T-helper 17 cell (primary cell): ENCODE data around the gene MSANTD2. TPM values are rescaled to one million over a fixed set of nuclear protein-coding genes. Genes with fewer than 3 reads are reported as not detected.

Experiments
- ATAC-seq: fragments of 150-1000 bp; cut with Tn5 transposase; 2 replicates; pipeline ENCODE4 v1.10.0; 2021; ENCODE audit warnings: mild to moderate bottlenecking, moderate library complexity
- DNase-seq, 3 donors: peaks; one replicate each; pipeline versions ENCODE4 v3.0.0 to v3.0.0-alpha.2; 2020 to 2021
- H3K9me3 ChIP-seq: one replicate; pipeline ENCODE4 v1.7.0; 2013; ENCODE audit warnings: low read length, mild to moderate bottlenecking; ENCODE audit not compliant: control insufficient read depth, poor library complexity, severe bottlenecking
- H3K27ac Mint-ChIP-seq: one replicate; pipeline ENCODE4 v1.8.0; 2022; ENCODE audit warnings: mild to moderate bottlenecking, moderate library complexity, mixed read lengths
- H3K27me3 Mint-ChIP-seq: one replicate; pipeline ENCODE4 v1.8.0; 2022; ENCODE audit warnings: mixed read lengths
- H3K36me3 Mint-ChIP-seq: one replicate; pipeline ENCODE4 v1.8.0; 2022; ENCODE audit warnings: low read depth, mixed read lengths
- H3K4me1 Mint-ChIP-seq: one replicate; pipeline ENCODE4 v1.8.0; 2022; ENCODE audit warnings: mild to moderate bottlenecking, mixed read lengths
- H3K4me3 Mint-ChIP-seq: one replicate; pipeline ENCODE4 v1.8.0; 2022; ENCODE audit warnings: mild to moderate bottlenecking, moderate library complexity, mixed read lengths
- total RNA-seq, 4 donors: library from RNA in 2 of 4; stranded (reverse) in 2 of 4; gene quantifications; one replicate each; pipeline ENCODE4 v1.2.3 and lab custom pipeline; 2022 to 2026

MSANTD2 gene
- total RNA-seq, 2 donors from 2014 or later = 10.1 to 11.3 TPM

GRCh38 chr11:124834526-124835180, 34.4 kb upstream of the MSANTD2 start:
- no peaks in the 10 kb centered on the region for H3K9me3 ChIP-seq
- Mint-ChIP-seq H3K27me3 (peaks cover 53% of the 10 kb centered on the region), H3K36me3 (peaks cover 2% of the 10 kb centered on the region), H3K4me1 (peaks cover 6% of the 10 kb centered on the region), H3K4me3 (no peak overlapping the region), H3K27ac (no peak overlapping the region)
- DNase-seq (no peak), ATAC-seq (no peak)

GRCh38 chr11:124832571-124832970, 32.4 kb upstream of the MSANTD2 start:
- Mint-ChIP-seq H3K4me3 (no peak overlapping the region), H3K4me1 (peaks cover 6% of the 10 kb centered on the region), H3K27ac (no peak overlapping the region), H3K36me3 (peaks cover 2% of the 10 kb centered on the region), H3K27me3 (peaks cover 38% of the 10 kb centered on the region)
- DNase-seq = no peak
- ATAC-seq = no peak
- no peaks in the 10 kb centered on the region for H3K9me3 ChIP-seq

GRCh38 chr11:124831897-124832296, 31.7 kb upstream of the MSANTD2 start:
- Mint-ChIP-seq H3K4me1 (peaks cover 6% of the 10 kb centered on the region), H3K27ac (no peak overlapping the region), H3K36me3 (peaks cover 5% of the 10 kb centered on the region), H3K4me3 (no peak overlapping the region), H3K27me3 (peaks cover 44% of the 10 kb centered on the region)
- no peaks in the 10 kb centered on the region for H3K9me3 ChIP-seq
- ATAC-seq (no peak), DNase-seq (no peak)

- H3K9me3 ChIP-seq = no peaks in the 10 kb centered on the region
- no peak for DNase-seq
- Mint-ChIP-seq H3K4me1 (peaks cover 2% of the 10 kb centered on the region), H3K36me3 (peaks cover 8% of the 10 kb centered on the region), H3K27ac (no peak overlapping the region), H3K27me3 (peaks cover 47% of the 10 kb centered on the region), H3K4me3 (no peak overlapping the region)
- no peak for ATAC-seq
Measured at GRCh38 chr11:124830749-124831148, 30.5 kb upstream of the MSANTD2 start.

GRCh38 chr11:124829986-124830385, 29.8 kb upstream of the MSANTD2 start:
- no peak overlapping the region for H3K4me3 Mint-ChIP-seq
- H3K27me3 Mint-ChIP-seq = peaks cover 47% of the 10 kb centered on the region
- DNase-seq (no peak), ATAC-seq (no peak)
- no peaks in the 10 kb centered on the region for H3K9me3 ChIP-seq
- H3K4me1 Mint-ChIP-seq = peaks cover 2% of the 10 kb centered on the region
- no peak overlapping the region for H3K27ac Mint-ChIP-seq
- H3K36me3 Mint-ChIP-seq = peaks cover 8% of the 10 kb centered on the region

GRCh38 chr11:124825876-124826275, 25.7 kb upstream of the MSANTD2 start:
- no peak for ATAC-seq
- Mint-ChIP-seq H3K4me3 (no peak overlapping the region), H3K36me3 (peaks cover 6% of the 10 kb centered on the region)

GRCh38 chr11:124823512-124824376, 23.5 kb upstream of the MSANTD2 start:
- no peak for ATAC-seq
- H3K9me3 ChIP-seq = no peaks in the 10 kb centered on the region
- H3K4me3 Mint-ChIP-seq = no peak overlapping the region
- no peak for DNase-seq
- H3K36me3 Mint-ChIP-seq = peaks cover 6% of the 10 kb centered on the region
- H3K4me1 Mint-ChIP-seq = no peaks in the 10 kb centered on the region
- H3K27me3 Mint-ChIP-seq = peaks cover 76% of the 10 kb centered on the region
- H3K27ac Mint-ChIP-seq = no peak overlapping the region

More at GRCh38 chr11:124825876-124826275, 25.7 kb upstream of the MSANTD2 start:
- H3K9me3 ChIP-seq = no peaks in the 10 kb centered on the region
- no peak for DNase-seq
- Mint-ChIP-seq H3K27me3 (peaks cover 61% of the 10 kb centered on the region), H3K27ac (no peak overlapping the region), H3K4me1 (no peaks in the 10 kb centered on the region)

GRCh38 chr11:124821995-124822730, 22.0 kb upstream of the MSANTD2 start:
- DNase-seq (no peak), ATAC-seq (no peak)
- Mint-ChIP-seq H3K36me3 (peaks cover 9% of the 10 kb centered on the region), H3K4me3 (no peak overlapping the region), H3K4me1 (no peaks in the 10 kb centered on the region), H3K27me3 (peaks cover 88% of the 10 kb centered on the region), H3K27ac (no peak overlapping the region)
- H3K9me3 ChIP-seq = no peaks in the 10 kb centered on the region

GRCh38 chr11:124817036-124817435, 16.8 kb upstream of the MSANTD2 start:
- Mint-ChIP-seq H3K4me1 (no peaks in the 10 kb centered on the region), H3K27ac (peak overlapping the region; percentile 4), H3K4me3 (no peak overlapping the region), H3K27me3 (peaks cover 85% of the 10 kb centered on the region), H3K36me3 (peaks cover 4% of the 10 kb centered on the region)
- DNase-seq = no peak
- no peak for ATAC-seq
- H3K9me3 ChIP-seq = no peaks in the 10 kb centered on the region

- H3K27me3 Mint-ChIP-seq = peaks cover 72% of the 10 kb centered on the region
- no peak overlapping the region for H3K4me3 Mint-ChIP-seq
- H3K36me3 Mint-ChIP-seq = peaks cover 4% of the 10 kb centered on the region
- DNase-seq (no peak), ATAC-seq (no peak)
- H3K27ac Mint-ChIP-seq = no peak overlapping the region
- H3K4me1 Mint-ChIP-seq = no peaks in the 10 kb centered on the region
- no peaks in the 10 kb centered on the region for H3K9me3 ChIP-seq
Measured at GRCh38 chr11:124814739-124815138, 14.5 kb upstream of the MSANTD2 start.

- Mint-ChIP-seq H3K4me1 (no peaks in the 10 kb centered on the region), H3K27me3 (peaks cover 54% of the 10 kb centered on the region), H3K4me3 (no peak overlapping the region), H3K36me3 (peaks cover under 1% of the 10 kb centered on the region), H3K27ac (no peak overlapping the region)
- ATAC-seq (no peak), DNase-seq (no peak)
- no peaks in the 10 kb centered on the region for H3K9me3 ChIP-seq
Measured at GRCh38 chr11:124812876-124813275, 12.7 kb upstream of the MSANTD2 start.

GRCh38 chr11:124811399-124812125, 11.4 kb upstream of the MSANTD2 start:
- no peak overlapping the region for H3K27ac Mint-ChIP-seq

More at GRCh38 chr11:124811399-124812125, 11.4 kb upstream of the MSANTD2 start:
- H3K27me3 Mint-ChIP-seq = peaks cover 41% of the 10 kb centered on the region
- DNase-seq = no peak
- ATAC-seq = no peak
- H3K4me1 Mint-ChIP-seq = no peaks in the 10 kb centered on the region
- H3K4me3 Mint-ChIP-seq = no peak overlapping the region
- no peaks in the 10 kb centered on the region for H3K9me3 ChIP-seq
- H3K36me3 Mint-ChIP-seq = no peaks in the 10 kb centered on the region
